Stimulated activated CD4-positive, alpha-beta T cell treated with anti-CD3 and anti-CD28 coated beads, Interleukin-15, amount 100 ng/mL, for 1 hour (primary cell): ENCODE data around the gene MRPL45.

Experiments
- DNase-seq, 2 donors: peaks; one replicate each; pipeline ENCODE4 v3.0.0-alpha.2; 2020; ENCODE audit warnings: low read depth in 1 of 2, low spot score in 1 of 2

The MRPL45 gene

DNA sequence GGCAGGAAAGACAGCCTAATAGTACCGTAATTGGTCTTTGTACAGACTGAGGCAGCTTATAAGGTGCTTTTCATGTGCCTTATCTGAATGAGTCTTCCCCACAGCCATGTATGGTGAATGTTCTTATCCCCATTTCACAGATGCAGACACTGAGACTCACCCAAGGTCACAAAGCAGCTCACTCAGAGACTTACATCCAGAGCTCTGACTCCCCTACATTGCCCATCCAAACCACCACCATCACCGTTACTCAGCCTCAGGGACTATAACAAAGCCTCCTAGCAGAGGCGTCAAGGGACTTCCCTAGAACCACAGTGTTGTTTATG, 47.4 kb downstream of the MRPL45 start:
- no peak for DNase-seq

GRCh38 chr17:38345743-38346142, 48.8 kb downstream of the MRPL45 start:
- DNase-seq, result no peak

GRCh38 chr17:38349097-38349730, 52.2 kb downstream of the MRPL45 start:
- DNase-seq, result peak; percentile 68 to 72

- no peak for DNase-seq
Observed at GRCh38 chr17:38350035-38350434, 53.1 kb downstream of the MRPL45 start.

DNA sequence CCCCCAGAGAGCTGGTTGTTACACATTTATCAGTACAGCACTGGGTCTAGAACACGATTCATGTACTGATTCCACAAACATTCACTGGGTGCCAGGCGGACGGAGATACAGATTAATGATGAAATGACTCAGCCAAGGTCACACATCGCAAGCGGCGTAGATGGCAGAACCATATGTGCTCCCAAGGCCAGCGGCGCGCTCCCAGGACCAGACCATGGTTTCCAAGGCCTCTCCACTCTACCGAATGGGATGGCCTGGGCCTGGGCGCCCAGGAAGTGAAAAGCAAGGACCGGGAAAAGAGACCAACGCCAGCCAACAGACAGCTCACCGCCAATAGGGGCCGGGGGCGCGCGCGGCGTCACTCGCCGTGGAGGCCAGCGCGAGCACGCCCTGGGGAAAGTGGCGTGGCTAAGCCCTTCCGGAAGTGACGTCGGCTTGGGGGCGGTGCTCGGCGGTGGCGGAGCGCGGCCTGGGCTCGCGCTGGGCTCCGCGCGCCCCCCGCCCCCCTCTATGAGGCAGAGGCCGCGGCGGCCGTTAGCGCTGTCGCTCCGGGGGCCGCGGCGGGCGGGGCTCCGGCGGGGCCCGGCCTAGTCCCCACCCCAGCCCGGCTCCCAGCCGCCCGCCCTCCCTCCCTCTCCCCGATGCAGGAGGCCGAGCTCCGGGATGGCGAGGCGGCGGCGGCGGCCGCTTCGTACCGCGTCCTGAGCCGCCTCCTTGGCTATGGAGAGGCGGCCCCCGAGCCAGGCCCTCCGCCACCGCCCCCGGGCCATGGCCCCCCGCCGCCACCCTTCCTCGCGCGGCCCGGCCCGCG, 54.6 kb downstream of the MRPL45 start, which contains the start of gene SOCS7:
Gene SOCS7 (plus strand): TSS at position 433 of the 811 bp plus-strand sequence. CDS start 209 bp downstream, at position 642.
- DNase-seq, result peak; percentile 79 to 93

- peak in 1 of 2 donors; percentile 2 for DNase-seq
Observed at GRCh38 chr17:38352245-38353085, 55.5 kb downstream of the MRPL45 start.

DNA sequence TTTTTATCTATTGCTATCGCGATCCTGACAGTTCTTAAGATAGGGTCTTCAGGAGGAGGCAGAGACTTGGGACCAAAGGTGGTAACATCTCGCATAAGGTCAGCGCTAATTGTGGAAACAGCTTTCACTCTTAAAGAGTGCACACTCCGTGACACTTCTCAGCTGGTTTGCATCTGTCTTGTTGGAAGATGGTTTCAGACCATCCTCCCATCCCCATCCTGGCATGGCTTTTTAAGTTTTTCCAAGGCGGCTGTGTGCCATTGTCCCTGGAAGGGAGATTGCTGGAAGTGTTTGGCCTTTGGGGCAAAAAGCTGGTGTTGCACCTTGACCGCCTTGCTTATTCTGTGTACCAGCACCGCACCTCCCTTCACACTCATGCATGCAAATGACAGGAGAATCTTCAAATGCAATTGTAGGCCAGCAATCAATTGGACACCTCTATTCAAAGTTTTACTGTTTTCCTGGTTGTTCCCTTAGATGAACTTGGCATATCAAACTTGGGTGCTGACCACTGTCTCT, 56.2 kb downstream of the MRPL45 start:
- DNase-seq, result no peak

GRCh38 chr17:38353668-38354067, 56.7 kb downstream of the MRPL45 start:
- DNase-seq, result no peak

- no peak for DNase-seq
Observed at GRCh38 chr17:38354466-38354865, 57.5 kb downstream of the MRPL45 start.

GRCh38 chr17:38355251-38355650, 58.3 kb downstream of the MRPL45 start:
- DNase-seq, result no peak

DNA sequence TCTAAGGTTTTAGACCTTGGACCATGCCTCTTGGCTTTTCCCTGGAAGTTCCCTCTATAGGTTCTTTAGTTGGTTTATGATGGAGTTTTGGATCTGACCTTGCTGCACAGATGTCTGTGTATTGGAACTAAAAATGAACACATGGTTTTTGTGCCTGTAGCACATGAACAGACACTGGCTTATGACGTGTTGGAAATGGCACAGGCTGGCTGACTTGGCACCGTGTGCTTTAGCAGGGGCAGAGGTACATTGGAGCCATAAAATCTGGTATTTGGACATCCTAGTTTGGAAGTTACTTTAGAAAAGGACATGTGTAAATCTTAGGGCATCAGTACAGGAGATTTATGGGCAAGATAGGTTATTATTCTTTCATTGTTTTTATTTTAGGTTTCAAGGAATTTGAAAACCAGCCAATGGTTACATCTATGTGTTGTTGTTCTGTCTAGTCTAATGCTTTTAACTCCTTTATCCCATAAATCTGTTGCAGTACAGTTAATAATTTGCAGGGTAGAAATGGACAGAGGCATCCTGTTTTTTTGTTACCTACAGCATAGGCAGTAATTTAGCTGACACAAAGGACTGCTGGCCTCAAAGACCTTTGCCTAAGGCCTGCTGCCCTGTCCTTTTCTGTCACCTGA, 60.6 kb downstream of the MRPL45 start:
- DNase-seq, result no peak

DNA sequence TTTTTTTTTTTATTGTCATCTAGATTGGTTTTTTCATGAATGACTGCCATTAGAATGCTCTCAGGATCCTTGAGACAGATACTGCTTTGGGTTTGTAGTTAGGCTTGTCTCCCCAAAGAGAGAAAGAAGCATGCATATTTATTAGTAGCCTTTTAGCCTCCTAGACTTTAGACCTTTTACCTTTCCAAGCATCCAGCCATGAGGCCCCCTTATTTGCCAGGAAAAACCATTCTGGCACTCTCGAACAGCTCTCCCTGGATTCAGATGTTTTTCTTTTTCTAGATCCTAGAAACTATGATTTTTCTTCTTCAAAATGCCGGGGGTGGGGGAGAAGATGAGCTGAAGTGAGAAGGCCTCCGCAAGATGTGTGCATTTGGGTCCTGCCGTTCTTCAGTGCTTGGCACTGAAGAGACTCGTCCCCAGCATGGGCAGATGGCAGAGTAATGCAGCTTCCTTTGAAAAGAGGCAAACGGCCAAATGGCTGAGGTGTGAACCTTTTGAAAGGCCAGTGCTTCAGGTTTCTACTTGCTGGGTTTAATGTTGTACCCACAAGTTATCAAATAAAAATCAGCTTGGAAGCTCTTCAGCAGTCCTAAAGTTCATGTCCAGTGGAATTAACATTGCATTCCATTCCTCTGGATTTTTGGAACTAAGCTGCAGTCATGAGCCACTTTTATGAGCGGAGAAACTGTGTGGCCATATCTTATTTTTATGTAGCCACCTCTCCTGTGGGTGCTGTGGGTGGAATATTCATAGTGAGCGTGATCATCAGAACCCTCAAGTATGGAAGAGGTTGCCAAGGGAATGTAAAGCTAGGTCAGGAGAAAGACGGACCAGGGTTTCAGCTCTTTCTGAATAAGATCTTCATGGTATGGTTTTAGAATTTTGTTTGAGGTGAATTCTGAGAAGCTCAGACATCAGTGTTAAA, 61.9 kb downstream of the MRPL45 start:
- DNase-seq, result no peak

DNA sequence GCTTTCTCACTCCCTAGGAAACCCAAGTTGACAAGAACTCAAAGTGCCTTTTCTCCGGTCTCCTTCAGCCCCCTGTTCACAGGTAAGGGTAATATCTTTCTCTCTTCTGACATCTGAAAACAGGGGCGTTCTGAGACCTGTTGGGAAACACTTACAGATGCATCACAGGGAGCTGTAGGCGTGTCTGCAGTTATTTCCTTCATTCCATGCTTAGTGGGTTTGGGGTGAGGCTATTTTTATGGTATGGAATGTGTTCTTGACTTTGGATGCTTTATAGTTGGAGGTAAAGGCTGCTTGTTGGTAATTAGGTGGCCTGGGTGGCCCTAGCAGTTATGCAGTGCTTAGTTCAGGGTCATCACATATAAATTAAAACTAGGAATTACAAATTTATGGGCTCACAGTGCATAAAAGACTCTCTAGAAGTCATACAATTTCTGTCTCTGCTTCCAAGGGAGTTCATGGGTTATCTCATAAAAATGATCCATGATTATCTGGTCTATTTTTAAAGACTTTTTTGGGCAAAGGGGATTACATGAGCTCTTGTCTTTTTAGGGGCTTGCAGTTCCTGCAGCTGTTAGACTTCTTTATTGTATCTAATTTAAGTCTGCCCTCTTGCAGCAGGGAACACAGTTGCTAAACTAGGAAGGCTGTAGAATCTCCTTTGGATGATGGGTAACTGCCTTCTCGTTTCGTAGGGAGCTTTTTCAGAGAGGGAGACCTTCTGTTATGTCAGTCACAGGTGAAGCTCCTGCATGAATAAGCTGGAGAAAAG, 64.9 kb downstream of the MRPL45 start:
- DNase-seq, result no peak

DNA sequence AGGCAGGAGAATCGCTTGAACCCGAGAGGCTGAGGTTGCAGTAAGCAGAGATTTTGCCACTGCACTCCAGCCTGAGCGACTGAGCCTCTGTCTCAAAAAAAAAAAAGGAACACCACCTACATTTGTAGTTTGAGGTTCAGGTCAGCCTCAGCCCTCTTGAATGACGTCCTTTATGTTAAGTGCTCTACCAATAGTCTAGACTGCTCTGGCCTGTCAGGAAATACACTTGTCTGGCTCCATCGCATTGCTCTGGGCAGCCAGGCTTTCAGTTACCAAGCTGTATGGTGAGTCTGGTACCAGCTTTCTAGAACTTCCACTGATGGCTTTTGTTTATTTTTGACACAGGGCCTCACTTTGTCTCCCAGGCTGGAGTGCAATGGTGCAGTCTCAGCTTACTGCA, 66.0 kb downstream of the MRPL45 start:
- DNase-seq, result no peak

- no peak for DNase-seq
Observed at GRCh38 chr17:38364741-38365140, 67.8 kb downstream of the MRPL45 start.

- no peak for DNase-seq
Observed at GRCh38 chr17:38369124-38369886, 72.3 kb downstream of the MRPL45 start.
